Fibroblast of mammary gland (primary cell): Measurements from ENCODE around the gene UBXN11.

Source experiments
- DNase-seq: peaks from one replicate; pipeline ENCODE4 v3.0.0-alpha.2; 2010; ENCODE audit warnings: low read depth
- H3K4me3 ChIP-seq: 2 replicates; pipeline ENCODE4 v1.5.1; 2011; ENCODE audit warnings: low read depth, mild to moderate bottlenecking, low read length, moderate library complexity; ENCODE audit not compliant: control insufficient read depth
- TF ChIP-seq, protein P1 (sequence below): conservative IDR thresholded peaks from 2 replicates; pipeline ENCODE4 v1.5.1; 2011; ENCODE audit warnings: low read depth, low read length, inconsistent platforms; ENCODE audit not compliant: control insufficient read depth, insufficient read depth

The UBXN11 gene

DNA sequence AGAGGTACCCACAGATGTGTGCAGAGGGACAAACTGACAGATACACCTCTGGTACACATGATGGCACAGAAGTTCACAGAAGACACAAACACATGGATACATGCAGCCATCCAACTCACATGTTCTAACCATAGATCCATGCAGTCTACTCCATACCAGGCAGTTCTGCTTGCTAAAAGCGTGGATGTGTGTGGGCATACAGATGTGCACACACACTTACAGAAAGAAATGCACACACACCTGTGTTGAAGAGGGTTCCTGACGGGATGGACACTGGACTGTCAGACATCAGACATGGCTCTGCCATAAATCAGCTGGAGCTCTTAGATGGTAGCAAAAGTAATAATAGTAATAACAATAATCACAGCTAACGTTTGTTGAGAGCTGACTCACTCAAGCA is 18.1 kb upstream of the UBXN11 start:
- TF ChIP-seq, protein P1, sequence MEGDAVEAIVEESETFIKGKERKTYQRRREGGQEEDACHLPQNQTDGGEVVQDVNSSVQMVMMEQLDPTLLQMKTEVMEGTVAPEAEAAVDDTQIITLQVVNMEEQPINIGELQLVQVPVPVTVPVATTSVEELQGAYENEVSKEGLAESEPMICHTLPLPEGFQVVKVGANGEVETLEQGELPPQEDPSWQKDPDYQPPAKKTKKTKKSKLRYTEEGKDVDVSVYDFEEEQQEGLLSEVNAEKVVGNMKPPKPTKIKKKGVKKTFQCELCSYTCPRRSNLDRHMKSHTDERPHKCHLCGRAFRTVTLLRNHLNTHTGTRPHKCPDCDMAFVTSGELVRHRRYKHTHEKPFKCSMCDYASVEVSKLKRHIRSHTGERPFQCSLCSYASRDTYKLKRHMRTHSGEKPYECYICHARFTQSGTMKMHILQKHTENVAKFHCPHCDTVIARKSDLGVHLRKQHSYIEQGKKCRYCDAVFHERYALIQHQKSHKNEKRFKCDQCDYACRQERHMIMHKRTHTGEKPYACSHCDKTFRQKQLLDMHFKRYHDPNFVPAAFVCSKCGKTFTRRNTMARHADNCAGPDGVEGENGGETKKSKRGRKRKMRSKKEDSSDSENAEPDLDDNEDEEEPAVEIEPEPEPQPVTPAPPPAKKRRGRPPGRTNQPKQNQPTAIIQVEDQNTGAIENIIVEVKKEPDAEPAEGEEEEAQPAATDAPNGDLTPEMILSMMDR, result no peak
- no peak for DNase-seq
- no peak overlapping the region for H3K4me3 ChIP-seq

DNA sequence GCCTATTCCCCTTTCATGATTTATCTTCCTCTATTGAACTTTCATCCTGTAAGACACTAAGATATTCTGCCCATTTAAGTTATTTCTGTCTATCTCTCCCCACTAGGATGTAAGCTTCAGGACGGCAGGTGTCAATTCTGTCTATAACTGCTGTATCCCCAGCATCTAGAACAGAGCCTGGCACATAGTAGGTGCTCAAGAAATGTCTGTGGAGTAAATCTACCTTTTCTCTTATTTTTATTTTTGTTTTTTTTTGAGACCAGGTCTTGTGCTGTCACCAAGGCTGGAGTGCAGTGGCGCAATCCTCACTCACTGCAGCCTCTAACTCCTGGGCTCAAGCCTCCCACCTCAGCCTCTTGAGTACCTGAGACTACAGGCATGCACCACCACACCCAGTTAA is 16.9 kb upstream of the UBXN11 start:
- TF ChIP-seq, protein P1, result no peak
- H3K4me3 ChIP-seq, result no peak overlapping the region

DNA sequence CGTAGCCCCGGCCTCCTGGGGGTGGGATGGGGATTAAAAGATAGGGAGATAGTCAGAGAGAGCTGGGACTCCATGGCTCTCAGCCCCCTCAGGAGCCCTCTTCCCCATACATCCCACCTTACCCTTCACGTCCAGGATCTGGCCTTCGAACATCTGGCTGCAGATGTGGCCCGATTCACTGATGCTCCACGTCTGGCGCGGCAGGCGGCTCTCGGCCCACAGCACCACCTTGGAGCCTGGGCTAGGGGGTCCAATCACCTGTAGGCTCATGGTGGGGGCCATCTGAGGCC is 15.6 kb upstream of the UBXN11 start:
- no peak for DNase-seq
- no peak overlapping the region for H3K4me3 ChIP-seq
- TF ChIP-seq, protein P1, result no peak

More for the DNA sequence above, 16.9 kb upstream of the UBXN11 start:
- no peak for DNase-seq

DNA sequence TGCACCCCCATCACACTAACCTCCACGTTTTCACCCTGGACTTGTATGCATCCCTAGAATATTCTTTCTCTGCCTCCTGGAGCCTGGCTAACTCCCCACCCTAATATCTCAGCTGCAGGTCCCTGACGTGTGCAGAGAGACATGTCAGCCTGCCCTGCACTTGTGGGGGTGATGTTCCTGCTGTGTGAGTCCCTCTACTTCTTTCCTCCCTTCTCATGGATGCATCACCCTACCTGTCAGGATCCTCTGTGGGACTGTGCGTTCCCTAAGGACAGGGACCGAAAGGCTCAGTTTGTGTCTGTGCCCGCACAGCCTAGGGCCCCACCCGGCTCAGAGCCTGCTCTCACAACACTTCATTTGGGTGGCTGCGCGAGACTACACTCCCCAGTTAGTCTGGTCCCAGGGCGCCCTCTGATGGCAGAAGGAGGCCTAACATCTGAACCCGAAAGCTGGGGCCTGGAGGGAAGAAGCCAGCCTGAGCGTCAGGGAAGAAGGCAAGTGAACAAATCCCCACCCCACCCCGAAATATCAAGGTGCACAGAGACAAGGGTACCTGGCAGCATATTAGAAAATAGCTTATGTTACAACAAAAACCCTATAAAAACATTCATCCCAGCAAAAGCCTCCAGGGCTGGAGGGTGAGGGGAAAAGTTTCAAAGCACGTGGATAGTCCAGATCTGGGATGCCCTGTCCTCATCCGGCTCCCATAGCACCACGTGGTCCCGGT is 15.0 kb upstream of the UBXN11 start:
- DNase-seq, result peak; percentile 82
- TF ChIP-seq, protein P1, result peak; percentile 90
- no peak overlapping the region for H3K4me3 ChIP-seq

DNA sequence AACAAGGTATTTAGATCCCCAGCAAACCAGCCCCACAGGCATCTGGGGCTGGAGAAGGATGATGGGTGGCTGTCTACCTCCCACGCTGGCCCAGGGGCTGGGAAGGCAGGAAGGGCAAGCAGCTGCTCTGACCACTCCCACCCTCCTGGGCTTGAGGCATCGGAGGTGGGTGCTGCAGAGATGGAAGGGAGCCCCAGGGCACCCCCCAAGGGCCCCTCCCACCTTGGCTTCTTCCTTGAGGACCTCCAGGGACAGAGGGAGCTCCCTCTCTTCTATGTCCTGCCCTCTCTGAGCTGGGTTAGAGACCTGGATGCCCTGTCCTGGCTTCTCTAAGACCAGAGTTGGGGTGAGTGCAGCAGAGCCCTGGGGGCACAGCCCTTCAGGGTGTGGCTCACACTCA is 14.5 kb upstream of the UBXN11 start:
- TF ChIP-seq, protein P1, result no peak
- DNase-seq, result no peak
- no peak overlapping the region for H3K4me3 ChIP-seq

DNA sequence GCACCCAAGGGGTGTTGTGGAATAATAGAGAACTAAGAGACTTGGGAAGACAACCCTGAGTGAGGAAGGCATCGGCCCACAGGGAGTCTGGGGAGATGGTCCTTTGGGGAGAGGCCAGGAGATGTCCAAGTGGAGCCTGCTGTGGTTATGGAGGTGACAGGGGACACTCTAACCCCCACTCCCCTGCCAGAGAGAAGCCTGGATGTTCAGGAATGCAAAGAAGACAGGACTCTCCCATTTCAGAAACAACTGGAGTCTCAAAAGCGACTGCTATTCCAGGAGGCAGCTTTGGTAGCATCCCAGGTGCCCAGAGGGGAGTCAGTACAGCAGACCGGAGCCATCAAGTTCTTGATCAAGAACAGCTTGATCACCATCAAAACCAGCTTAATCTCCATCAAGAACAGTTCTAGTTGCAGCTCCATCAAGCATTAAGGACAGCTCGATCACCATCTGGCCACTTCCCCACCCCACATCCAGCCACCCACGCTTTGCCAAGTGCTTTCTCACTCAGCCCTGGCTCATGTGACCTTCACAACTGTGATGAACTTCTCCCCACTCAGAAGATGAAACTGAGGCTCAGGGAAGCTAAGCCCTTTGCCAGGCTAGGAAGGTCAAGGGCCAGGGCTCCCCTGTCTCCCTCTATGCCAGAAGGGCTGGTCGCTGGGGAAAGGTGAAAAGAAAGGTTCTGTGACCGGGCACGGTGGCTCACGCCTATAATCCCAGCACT is 12.1 kb upstream of the UBXN11 start:
- H3K4me3 ChIP-seq, result no peak overlapping the region
- DNase-seq, result peak; percentile 19
- TF ChIP-seq, protein P1, result no peak
